Sigmoid colon (tissue), 4 donors: ENCODE results near the gene NOC2L.

ENCODE experiments used
- EP300 ChIP-seq, 4 donors: sonication (generic); formaldehyde crosslinking; IDR thresholded peaks; one replicate each; pipeline ENCODE4 v1.6.1; 2017; ENCODE audit warnings: antibody characterized with exemption in 4 of 4
- POLR2A ChIP-seq, 2 donors: fragments of 450-650 bp; IDR thresholded peaks; one replicate each; pipeline ENCODE4 v1.6.1; 2016; ENCODE audit warnings: antibody characterized with exemption in 2 of 2, mild to moderate bottlenecking in 2 of 2, moderate library complexity in 2 of 2
- POLR2AphosphoS5 ChIP-seq, 4 donors: sonication (generic); formaldehyde crosslinking; IDR thresholded peaks; one replicate each; pipeline ENCODE4 v1.6.1; 2017; ENCODE audit warnings: antibody characterized with exemption in 4 of 4
- TF ChIP-seq, protein P1 (sequence below), 4 experiments: fragments of 450-650 bp in 3 of 4; fragments of 200-600 bp in 1 of 4; IDR thresholded peaks; one replicate each; pipeline ENCODE4 v1.5.1; 2016 to 2019; ENCODE audit warnings: antibody characterized with exemption in 4 of 4, mild to moderate bottlenecking in 3 of 4, moderate library complexity in 2 of 4

DNA sequence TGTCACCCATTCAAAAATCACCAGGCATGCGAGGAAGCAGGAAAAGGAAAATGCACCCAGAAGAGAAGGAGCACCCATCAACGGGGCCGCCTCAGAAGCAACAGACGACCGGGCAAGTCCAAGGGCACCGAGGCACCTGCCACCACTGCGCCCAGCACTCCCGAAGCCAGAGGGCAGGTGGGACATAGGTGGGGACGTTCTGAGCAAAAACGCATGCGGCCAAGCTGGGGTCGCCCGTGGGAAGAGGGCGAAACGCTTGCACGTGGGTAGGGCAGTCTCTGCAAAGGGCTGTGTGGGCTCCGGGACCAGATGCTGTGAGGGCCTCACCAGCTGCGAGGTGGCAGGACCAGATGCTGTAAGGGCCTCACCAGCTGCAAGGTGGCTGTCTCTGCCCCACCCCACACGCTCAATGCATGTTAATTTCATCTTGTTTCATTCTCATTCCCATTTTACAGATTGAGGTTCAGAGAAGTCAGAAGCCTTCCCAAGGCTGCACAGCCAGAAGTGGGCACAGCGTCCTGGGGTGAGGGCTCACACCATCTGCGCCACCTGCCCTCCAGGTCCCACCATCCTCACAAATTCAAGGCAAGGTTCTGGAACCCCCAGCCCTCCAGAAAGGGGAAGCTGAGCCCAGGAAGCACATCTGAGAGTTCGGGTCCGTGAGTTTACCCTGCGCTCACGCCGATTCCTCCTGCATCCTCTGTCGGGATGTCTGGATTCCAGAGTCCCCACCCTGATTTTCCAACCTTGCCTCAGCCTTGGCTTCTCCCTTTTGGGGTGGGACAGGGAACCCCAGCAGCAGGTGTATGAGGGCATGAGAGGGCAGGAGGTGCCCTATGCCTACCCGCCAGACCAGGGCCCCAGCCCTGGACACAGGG, 43.5 kb downstream of the NOC2L start:
- TF ChIP-seq, protein P1, sequence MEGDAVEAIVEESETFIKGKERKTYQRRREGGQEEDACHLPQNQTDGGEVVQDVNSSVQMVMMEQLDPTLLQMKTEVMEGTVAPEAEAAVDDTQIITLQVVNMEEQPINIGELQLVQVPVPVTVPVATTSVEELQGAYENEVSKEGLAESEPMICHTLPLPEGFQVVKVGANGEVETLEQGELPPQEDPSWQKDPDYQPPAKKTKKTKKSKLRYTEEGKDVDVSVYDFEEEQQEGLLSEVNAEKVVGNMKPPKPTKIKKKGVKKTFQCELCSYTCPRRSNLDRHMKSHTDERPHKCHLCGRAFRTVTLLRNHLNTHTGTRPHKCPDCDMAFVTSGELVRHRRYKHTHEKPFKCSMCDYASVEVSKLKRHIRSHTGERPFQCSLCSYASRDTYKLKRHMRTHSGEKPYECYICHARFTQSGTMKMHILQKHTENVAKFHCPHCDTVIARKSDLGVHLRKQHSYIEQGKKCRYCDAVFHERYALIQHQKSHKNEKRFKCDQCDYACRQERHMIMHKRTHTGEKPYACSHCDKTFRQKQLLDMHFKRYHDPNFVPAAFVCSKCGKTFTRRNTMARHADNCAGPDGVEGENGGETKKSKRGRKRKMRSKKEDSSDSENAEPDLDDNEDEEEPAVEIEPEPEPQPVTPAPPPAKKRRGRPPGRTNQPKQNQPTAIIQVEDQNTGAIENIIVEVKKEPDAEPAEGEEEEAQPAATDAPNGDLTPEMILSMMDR (IDR thresholded peaks at IDR 0.05) = no peak
- TF ChIP-seq POLR2AphosphoS5 (IDR thresholded peaks at IDR 0.05) (no peak), POLR2A (IDR thresholded peaks at IDR 0.05) (no peak), EP300 (IDR thresholded peaks at IDR 0.05) (no peak)
